ENCODE results near the gene PTBP1. TPM values are rescaled to one million over a fixed set of nuclear protein-coding genes. Genes with fewer than 3 reads are reported as not detected.

PTBP1 gene
- total and polyA plus RNA-seq, 9 of the 15 experiments (the other 6 are each of a cell fraction or from before 2014, with no cell fraction given) = 14.0 to 759 (median 234) TPM

GRCh38 chr19:772730-773436 lies 24.4 kb upstream of the PTBP1 start (continued):
- TF ChIP-seq EWSR1 (IDR thresholded peaks at IDR 0.05; ENCODE audit: borderline replicate concordance, low read depth, partially characterized antibody) (no peak), ADNP (tag; IDR thresholded peaks at IDR 0.05) (peak; percentile 89), SAFB (IDR thresholded peaks at IDR 0.05; ENCODE audit: borderline replicate concordance, low read depth, low read length) (no peak), MAFK (IDR thresholded peaks at IDR 0.05; ENCODE audit: low read length) (no peak), RNF2 (IDR thresholded peaks at IDR 0.05) (no peak), SMARCA5 (IDR thresholded peaks at IDR 0.05) (0 out of 2 replicates have a peak, but pooled peaks have one; percentile 18)

- no TSS peak for BruUV-seq (replicated peaks)
- Histone ChIP-seq H3K9me3 (replicated peaks; ENCODE audit: control insufficient read depth, insufficient read depth, low read depth, low read length) (no peaks in the 10 kb centered on the region), H3K79me2 (ENCODE audit: control insufficient read depth, insufficient read depth, low read length) (no peaks in the 10 kb centered on the region), H3K27me3 (ENCODE audit: control insufficient read depth in 2 of 2, insufficient read depth in 2 of 2, low read length in 2 of 2) (no peaks in the 10 kb centered on the region), H3K4me2 (ENCODE audit: insufficient read depth, low read length) (no peak overlapping the region), H3K36me3 (ENCODE audit: control insufficient read depth, insufficient read depth, low read length) (no peaks in the 10 kb centered on the region), H3K9ac (ENCODE audit: insufficient read depth in 1 of 2, low read depth in 2 of 2, low read length in 2 of 2) (no peak overlapping the region), H3K4me1 (replicated peaks in 1 of 2; ENCODE audit: control insufficient read depth in 2 of 2, insufficient read depth in 2 of 2, low read length in 2 of 2) (peaks cover 0 to 23% of the 10 kb centered on the region in 2 experiments; a peak in 2 of 5 replicates), H3K9me1 (ENCODE audit: control insufficient read depth, insufficient read depth, low read length) (no peaks in the 10 kb centered on the region), H2AFZ (ENCODE audit: low read depth, low read length) (no peak overlapping the region), H3K4me3 (no peak overlapping the region), H3K27ac (ENCODE audit: extremely low read depth, low read depth, low read length) (no peak overlapping the region), H4K20me1 (replicated peaks; ENCODE audit: control insufficient read depth, insufficient read depth, low read length) (no peaks in the 10 kb centered on the region)
- ChIA-PET CTCF (ENCODE audit: low intra/inter-chr PET ratio) (no interaction called here), POLR2A (interaction anchor here (1.4 kb wide), 1 partner anchor 24 kb away, joined by 4 read pairs; no protein-coding TSS in a partner anchor)
- no peak for DNase-seq (ENCODE audit: extremely low read depth in 1 of 4, low spot score in 3 of 4)
- ATAC-seq = no peak
- intact Hi-C loops (cut with micrococcal nuclease) (no loop called here), in situ Hi-C loops (cut with MboI) (no loop called here)
- WGBS (ENCODE audit: insufficient coverage, low coverage, missing lambda C conversion rate) = 95% methylated on average over 14 of the region's 18 CpGs
- no peak for FAIRE-seq
- TF ChIP-seq ZNF445 (CRISPR knock-in tag; IDR thresholded peaks at IDR 0.05; ENCODE audit: low read depth) (no peak), HNRNPLL (IDR thresholded peaks at IDR 0.05; ENCODE audit: low read depth, low read length, poor library complexity, severe bottlenecking) (no peak), UBTF (IDR thresholded peaks at IDR 0.05; ENCODE audit: borderline replicate concordance in 1 of 2, low read depth in 2 of 2, low read length in 2 of 2) (no peak), ZNF830 (CRISPR knock-in tag; IDR thresholded peaks at IDR 0.05) (no peak), SIN3A (IDR thresholded peaks at IDR 0.05; ENCODE audit: borderline replicate concordance in 2 of 2, control insufficient read depth in 1 of 2, low read depth in 2 of 2, low read length in 2 of 2) (no peak), ZNF512 (tag; IDR thresholded peaks at IDR 0.05) (no peak), ZNF354B (CRISPR knock-in tag; IDR thresholded peaks at IDR 0.05) (no peak), ZNF449 (CRISPR knock-in tag; IDR thresholded peaks at IDR 0.05) (no peak)
Observed at GRCh38 chr19:776549-776948, 20.7 kb upstream of the PTBP1 start.

Data from K562 (cell line).